ENCODE results near the gene KIF26A.

DNA sequence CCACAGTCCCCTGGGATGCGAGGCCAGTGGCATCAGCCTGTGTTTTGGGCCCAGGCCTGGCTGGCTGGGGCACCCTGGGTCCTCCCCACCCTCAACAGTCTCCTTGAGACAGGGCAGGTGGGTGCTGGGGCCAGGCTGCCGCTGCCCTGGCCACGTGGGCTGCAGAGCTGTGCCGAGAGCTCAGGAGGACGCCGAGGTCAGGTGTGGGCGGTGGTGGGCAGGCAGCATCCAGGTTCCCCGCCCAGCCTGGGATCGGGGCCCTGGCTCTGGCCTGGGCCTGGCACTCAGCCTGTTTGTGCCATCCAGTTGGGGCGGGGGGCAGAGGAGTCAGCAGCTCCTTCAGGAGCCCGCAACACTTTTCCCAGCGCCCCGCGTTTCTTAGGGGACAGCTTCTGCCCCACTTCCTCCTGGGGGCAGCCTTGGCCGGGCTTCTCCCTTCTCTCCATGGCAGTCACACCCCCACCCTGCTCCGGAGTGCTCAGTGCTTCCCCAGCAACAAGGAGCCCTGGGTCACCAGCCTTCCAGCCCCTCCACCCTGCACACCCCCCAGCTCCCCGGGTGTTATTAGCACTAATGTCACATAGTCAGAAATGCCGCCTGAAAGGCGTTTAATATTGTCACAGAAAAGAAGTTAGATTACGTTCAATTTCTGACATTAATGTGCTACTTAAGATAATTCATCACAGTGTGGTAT lies 30.8 kb downstream of the KIF26A start:
- no peak for TF ChIP-seq CTCF (IDR thresholded peaks at IDR 0.05; ENCODE audit: low read depth, low read length)
- no peak for TF ChIP-seq EZH2phosphoT487 (IDR thresholded peaks at IDR 0.05; ENCODE audit: low read depth)

Measured in OCI-LY3 (cell line).